ENCODE results near the gene APOF.
"Not testable (repeated sequence)": the region's sequence is repeated elsewhere in the genome, so short reads cannot be mapped to it uniquely, and the experiment has no call there.

The APOF gene

GRCh38 chr12:56362130-56363059 lies at the start of gene APOF:
Gene APOF (minus strand): TSS chr12:56362857. CDS start chr12:56362745, 112 bp downstream.
- no peak for DNase-seq

DNA sequence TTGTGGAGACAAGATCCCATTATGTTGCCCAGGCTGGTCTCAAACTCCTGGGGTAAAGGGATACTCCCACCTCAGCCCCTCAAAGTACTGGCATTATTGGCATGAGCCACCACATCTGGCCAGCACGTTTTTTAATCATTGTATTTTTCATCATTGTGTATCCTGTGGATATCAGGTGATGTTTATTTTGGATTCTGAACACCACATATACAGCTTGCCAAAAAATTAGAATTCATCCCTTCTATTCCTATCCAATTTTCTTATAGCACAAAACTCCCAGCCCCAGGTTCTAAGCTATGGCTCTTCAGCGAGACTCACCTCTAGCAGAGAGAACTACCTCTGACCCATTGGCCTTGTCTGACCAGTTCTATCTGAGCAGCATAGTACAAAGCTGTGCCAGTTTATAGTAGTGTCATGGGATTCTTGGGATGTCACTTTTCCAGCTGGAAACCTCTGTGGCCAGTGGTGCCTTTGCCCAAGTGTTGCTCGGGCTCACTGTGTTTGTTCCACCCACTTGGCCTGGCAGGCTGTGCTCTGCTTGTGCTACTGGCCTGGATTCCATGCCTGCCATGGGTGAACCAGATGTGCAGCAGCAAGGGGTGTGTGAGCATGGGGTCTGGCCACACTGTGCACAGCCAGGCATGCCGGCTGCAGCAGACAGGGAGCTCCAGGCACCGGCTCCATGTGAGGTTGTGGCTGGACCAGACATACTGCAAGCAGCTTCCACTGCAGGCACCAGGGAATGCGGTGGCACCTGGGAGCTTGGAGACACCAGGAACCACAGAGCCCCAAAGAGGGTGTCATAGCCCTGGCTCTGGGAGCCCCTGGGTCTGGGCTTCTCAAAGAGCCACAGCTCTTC lies 49.4 kb upstream of the APOF start:
- no peak for DNase-seq

DNA sequence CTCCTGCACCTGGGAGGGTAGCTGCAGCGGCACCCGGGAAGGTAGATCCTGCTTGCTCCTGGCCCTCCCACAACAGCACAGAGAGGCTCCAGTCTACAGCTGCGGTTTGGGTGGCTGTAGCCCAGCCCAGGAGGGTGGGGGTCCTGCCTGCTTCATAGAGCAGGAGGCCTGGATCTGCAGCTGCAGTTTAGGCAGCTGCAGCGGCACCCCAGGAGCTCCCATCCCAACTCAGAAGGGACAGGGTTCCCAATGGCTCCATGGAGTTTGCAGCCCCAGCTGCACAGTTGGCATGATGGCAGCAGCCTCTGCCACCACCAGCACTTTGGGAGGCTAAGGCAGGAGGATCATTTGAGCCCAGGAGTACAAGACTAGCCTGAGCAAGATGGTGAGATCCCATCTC lies 48.1 kb upstream of the APOF start:
- DNase-seq, result no peak

- DNase-seq, result no peak
These were observed 46.3 kb upstream of the APOF start for GRCh38 chr12:56408799-56409417.

GRCh38 chr12:56404227-56404626 lies 41.6 kb upstream of the APOF start:
- DNase-seq, result not testable (repeated sequence)

DNA sequence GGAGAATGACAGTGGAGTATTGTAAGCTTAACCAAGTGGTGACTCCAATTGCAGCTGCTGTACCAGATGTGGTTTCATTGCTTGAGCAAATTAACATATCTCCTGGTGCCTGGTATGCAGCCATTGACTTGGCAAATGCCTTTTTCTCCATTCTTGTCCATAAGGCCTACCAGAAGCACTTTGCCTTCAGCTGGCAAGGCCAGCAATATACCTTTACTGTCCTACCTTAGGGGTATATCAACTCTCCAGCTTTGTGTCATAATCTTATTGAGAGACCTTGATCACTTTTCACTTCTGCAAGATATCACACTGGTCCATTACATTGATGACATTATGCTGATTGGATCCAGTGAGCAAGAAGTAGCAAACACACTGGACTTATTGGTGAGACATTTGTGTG lies 39.0 kb upstream of the APOF start:
- not testable (repeated sequence) for DNase-seq

DNA sequence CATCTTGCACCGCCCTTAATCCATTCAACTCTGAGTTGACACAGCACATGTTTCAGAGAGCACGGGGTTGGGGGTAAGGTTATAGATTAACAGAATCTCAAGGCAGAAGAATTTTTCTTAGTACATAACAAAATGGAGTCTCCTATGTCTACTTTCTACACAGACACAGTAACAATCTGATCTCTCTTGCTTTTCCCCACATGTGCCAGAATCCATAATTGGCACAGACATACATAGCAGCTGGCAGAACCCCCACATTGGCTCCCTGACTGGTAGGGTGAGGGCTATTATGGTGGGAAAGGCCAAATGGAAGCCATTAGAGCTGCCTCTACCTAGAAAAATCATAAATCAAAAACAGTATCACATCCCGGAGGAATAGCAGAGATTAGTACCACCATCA lies 38.5 kb upstream of the APOF start:
- DNase-seq, result not testable (repeated sequence)

GRCh38 chr12:56399466-56399865 lies 36.8 kb upstream of the APOF start:
- not testable (repeated sequence) for DNase-seq

- no peak for DNase-seq
These were observed 35.7 kb upstream of the APOF start for GRCh38 chr12:56398324-56398723.

DNA sequence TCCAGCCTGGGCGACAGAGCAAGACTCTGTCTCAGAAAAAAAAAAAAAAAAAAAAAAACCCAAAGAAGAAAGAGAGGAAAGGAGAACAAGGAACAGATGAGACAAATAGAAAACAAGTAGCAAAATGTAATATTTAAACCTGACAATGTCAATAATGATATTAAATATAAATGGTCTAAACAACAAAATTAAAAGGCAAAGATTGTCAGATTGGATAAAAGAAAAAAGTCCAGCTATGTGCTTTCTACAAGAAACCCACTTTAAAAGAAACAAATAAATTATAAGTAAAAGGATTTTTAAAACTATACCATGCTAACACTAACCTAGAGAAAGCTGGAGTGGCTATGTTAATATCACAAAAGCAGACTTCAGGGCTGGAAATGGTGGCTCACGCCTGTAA lies 29.7 kb upstream of the APOF start:
- DNase-seq, result no peak

GRCh38 chr12:56391721-56392120 lies 29.1 kb upstream of the APOF start:
- DNase-seq, result no peak

DNA sequence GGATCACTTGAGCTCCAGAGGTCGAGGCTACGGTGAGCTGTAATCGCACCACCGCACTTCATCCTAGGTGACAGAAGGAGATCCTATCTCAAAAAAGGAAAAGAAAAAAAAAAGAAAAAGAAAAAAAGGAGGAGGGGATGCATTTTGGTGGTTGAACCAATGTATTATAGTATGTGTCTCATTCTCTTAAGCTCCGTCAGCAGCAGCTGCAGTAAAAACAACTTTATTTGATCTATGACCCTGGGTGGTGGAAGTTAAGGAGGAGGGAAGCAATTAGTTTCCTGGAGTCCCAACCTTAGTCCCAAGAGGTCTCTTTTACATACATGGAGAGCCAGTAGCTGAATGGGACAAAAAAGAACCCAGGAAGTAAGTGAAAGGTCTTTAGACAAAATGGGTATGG lies 26.8 kb upstream of the APOF start:
- no peak for DNase-seq

DNA sequence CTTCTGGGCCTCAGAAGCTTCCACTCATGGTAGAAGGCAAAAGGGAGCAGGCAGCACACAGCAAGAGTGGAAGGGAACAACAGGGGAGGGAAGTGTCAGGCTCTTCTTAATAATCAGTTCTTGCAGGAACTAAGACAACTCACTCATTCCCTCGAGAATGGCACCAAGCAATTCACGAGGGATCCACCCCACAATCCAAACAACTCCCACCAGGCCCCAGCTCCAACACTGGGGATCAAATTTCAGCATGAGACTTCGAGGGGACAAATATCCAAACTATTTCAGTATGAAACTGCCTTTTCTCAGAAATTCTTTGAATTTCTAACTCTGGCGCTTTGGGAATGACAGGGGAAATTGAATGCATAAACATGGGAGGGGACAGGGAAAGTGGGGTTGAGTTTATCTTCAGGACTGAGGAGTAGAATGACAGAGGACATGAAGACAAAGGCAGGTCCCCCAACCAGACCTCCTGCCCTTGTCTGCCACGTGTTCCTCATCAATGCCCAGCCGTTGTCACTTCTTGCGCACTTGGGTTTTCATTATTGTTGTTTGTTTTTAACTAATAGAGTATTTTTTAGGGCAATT lies 24.6 kb upstream of the APOF start:
- DNase-seq, result no peak

DNA sequence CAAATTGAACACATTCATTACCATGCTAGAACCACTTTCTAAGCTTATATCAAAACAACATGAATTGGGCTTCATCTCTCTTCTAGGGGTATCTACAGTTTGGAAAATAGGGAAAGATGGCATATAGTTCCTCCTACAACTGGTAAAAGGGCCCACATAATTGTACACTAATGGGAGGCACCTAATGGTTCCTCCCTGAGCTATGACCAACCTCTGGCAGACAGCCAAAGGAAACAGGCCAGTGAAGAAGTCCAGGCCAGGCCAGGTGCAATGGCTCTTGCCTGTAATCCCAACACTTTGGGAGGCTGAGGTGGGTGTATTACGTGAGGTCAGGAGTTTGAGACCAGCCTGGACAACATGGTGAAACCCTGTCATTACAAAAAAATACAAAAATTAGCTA lies 23.2 kb upstream of the APOF start:
- DNase-seq, result no peak

GRCh38 chr12:56382611-56383010 lies 20.0 kb upstream of the APOF start:
- no peak for DNase-seq

GRCh38 chr12:56377989-56378316 lies 15.3 kb upstream of the APOF start:
- no peak for DNase-seq

- DNase-seq, result no peak
These were observed 14.8 kb upstream of the APOF start for GRCh38 chr12:56377310-56377988.

- DNase-seq, result no peak
These were observed 13.2 kb upstream of the APOF start for GRCh38 chr12:56375598-56376434.

- no peak for DNase-seq
These were observed 12.3 kb upstream of the APOF start for GRCh38 chr12:56374726-56375597.

GRCh38 chr12:56373515-56373914 lies 10.9 kb upstream of the APOF start:
- DNase-seq, result no peak

GRCh38 chr12:56366948-56367347 lies 4.3 kb upstream of the APOF start:
- DNase-seq, result no peak
